K562 (cell line): ENCODE results near the gene MYL4. TPM values are rescaled to one million over a fixed set of nuclear protein-coding genes. Genes with fewer than 3 reads are reported as not detected.

ENCODE experiments used
- C11orf30 ChIP-seq: fragments of 450-650 bp; IDR thresholded peaks from 2 replicates; pipeline ENCODE4 v1.6.1; 2016; ENCODE audit warnings: low read depth, mild to moderate bottlenecking
- CREB3L1 ChIP-seq: fragments of 450-650 bp; IDR thresholded peaks from 2 replicates; pipeline ENCODE4 v1.6.1; 2014; ENCODE audit warnings: low read depth, mild to moderate bottlenecking, moderate library complexity, borderline replicate concordance
- DMBX1 ChIP-seq: fragments of 250-450 bp; sonication (Bioruptor Pico); IDR thresholded peaks from 2 replicates; pipeline ENCODE4 v1.8.0; 2022; ENCODE audit warnings: inconsistent platforms, mild to moderate bottlenecking, moderate library complexity, borderline replicate concordance
- ELF2 ChIP-seq: fragments of 250-450 bp; sonication (Bioruptor Pico); IDR thresholded peaks from 2 replicates; pipeline ENCODE4 v1.5.0; 2021; ENCODE audit warnings: mild to moderate bottlenecking
- MBD2 ChIP-seq: sonication (generic); IDR thresholded peaks from 2 replicates; pipeline ENCODE4 v1.6.1; 2016; ENCODE audit warnings: low read depth, borderline replicate concordance
- NCOR1 ChIP-seq: fragments of 450-650 bp; IDR thresholded peaks from 2 replicates; pipeline ENCODE4 v1.6.1; 2016; ENCODE audit warnings: mild to moderate bottlenecking, moderate library complexity
- PTRF ChIP-seq: fragments of 450-650 bp; IDR thresholded peaks from 2 replicates; pipeline ENCODE4 v1.6.1; 2016; ENCODE audit warnings: mild to moderate bottlenecking, missing genetic modification characterization, missing compliant biosample characterization
- RREB1 ChIP-seq: fragments of 250-450 bp; sonication (Bioruptor Pico); IDR thresholded peaks from 2 replicates; pipeline ENCODE4 v1.4.0; 2020
- SP1 ChIP-seq: sonication (generic); formaldehyde crosslinking; IDR thresholded peaks from 2 replicates; pipeline ENCODE4 v1.8.1; 2022; ENCODE audit warnings: mild to moderate bottlenecking, missing genetic modification reagents
- TOE1 ChIP-seq, 2 experiments: fragments of 450-650 bp in 1 of 2; sonication (generic) in 1 of 2; formaldehyde crosslinking in 1 of 2; IDR thresholded peaks; 2 replicates each; pipeline versions ENCODE4 v1.7.1 to v1.8.0; 2016 to 2022; ENCODE audit warnings: borderline replicate concordance in 2 of 2, mild to moderate bottlenecking in 2 of 2, antibody characterized with exemption in 1 of 2, inconsistent platforms in 1 of 2, low read depth in 1 of 2, missing genetic modification reagents in 1 of 2, moderate library complexity in 1 of 2
- XRCC3 ChIP-seq: fragments of 450-650 bp; IDR thresholded peaks from 2 replicates; pipeline ENCODE4 v1.6.1; 2017; ENCODE audit warnings: mild to moderate bottlenecking, moderate library complexity
- YY1 ChIP-seq, 3 experiments: IDR thresholded peaks; 2 replicates each; pipeline ENCODE4 v1.6.1; 2011; ENCODE audit warnings: low read length in 2 of 3, mild to moderate bottlenecking in 2 of 3, moderate library complexity in 2 of 3, borderline replicate concordance in 1 of 3, control low read depth in 1 of 3, low read depth in 1 of 3; ENCODE audit not compliant: insufficient read depth in 3 of 3, insufficient replicate concordance in 2 of 3, control insufficient read depth in 1 of 3, insufficient read length in 1 of 3; ENCODE audit errors: extremely low read depth in 1 of 3
- ZBTB26 ChIP-seq: fragments of 450-650 bp; formaldehyde crosslinking; IDR thresholded peaks from 2 replicates; pipeline ENCODE4 v1.4.0; 2022; ENCODE audit warnings: missing genetic modification characterization
- ZNF76 ChIP-seq: fragments of 250-450 bp; sonication (Bioruptor Pico); IDR thresholded peaks from 2 replicates; pipeline ENCODE4 v1.4.0; 2020; ENCODE audit warnings: mild to moderate bottlenecking, moderate library complexity, borderline replicate concordance
- polyA plus RNA-seq, 8 experiments: library from polyadenylated mRNA; depleted of rRNA in 4 of 8; stranded (reverse) in 5 of 8; unstranded in 3 of 8; fragments of >200 nt; fragmentation: Nextera tagmentation in 2 of 8; fragmentation: Illumina TruSeq in 1 of 8; extraction: Ambion mirVana in 2 of 8; extraction: Trizol in 1 of 8; gene quantifications; 2 replicates each; pipeline versions ENCODE4 v1.2.1 to v1.2.3, GENCODE V29; 2011 to 2014; ENCODE audit warnings: inconsistent platforms in 1 of 8, missing spikeins in 1 of 8
- total RNA-seq, 7 experiments: library from RNA; depleted of rRNA in 6 of 7; stranded (reverse); fragments of >200 nt in 6 of 7; fragmentation: Illumina TruSeq in 2 of 7; extraction: Trizol in 2 of 7; gene quantifications; 2 replicates each; pipeline versions ENCODE4 v1.2.1 to v1.2.3, GENCODE V29; 2011 to 2021; ENCODE audit warnings: low replicate concordance in 1 of 7
- TF ChIP-seq, protein P1 (sequence below): fragments of 250-450 bp; sonication (Bioruptor Pico); IDR thresholded peaks from 2 replicates; pipeline ENCODE4 v1.9.0; 2021; ENCODE audit warnings: mild to moderate bottlenecking
- TF ChIP-seq, protein P2 (sequence below): fragments of 450-650 bp; formaldehyde crosslinking; IDR thresholded peaks from 2 replicates; pipeline ENCODE4 v1.4.0; 2022; ENCODE audit warnings: missing genetic modification characterization

The MYL4 gene
- total and polyA plus RNA-seq, 9 of the 15 experiments (the other 6 are each of a cell fraction or from before 2014, with no cell fraction given) = 117 to 423 (median 221) TPM

- TF ChIP-seq ZBTB26 (CRISPR knock-in tag) (no peak), PTRF (tag) (no peak), XRCC3 (no peak), RREB1 (CRISPR knock-in tag) (no peak), ELF2 (CRISPR knock-in tag) (0 out of 2 replicates have a peak, but pooled peaks have one; percentile 48), C11orf30 (no peak), YY1 (IDR thresholded peaks at IDR 0.05; ENCODE audit: borderline replicate concordance in 1 of 3, control insufficient read depth in 1 of 3, extremely low read depth in 1 of 3, insufficient read depth in 3 of 3, insufficient read length in 1 of 3, insufficient replicate concordance in 2 of 3, low read depth in 1 of 3, low read length in 2 of 3) (peak in 1 of 3 experiments; percentile 32), TOE1 (IDR thresholded peaks at IDR 0.05; ENCODE audit: borderline replicate concordance) (no peak), TOE1 (CRISPR knock-in tag; IDR thresholded peaks at IDR 0.05; ENCODE audit: borderline replicate concordance, low read depth) (no peak), NCOR1 (peak; percentile 67), SP1 (CRISPR knock-in tag) (no peak), DMBX1 (CRISPR knock-in tag) (peak; percentile 81; the same call in 1 of the 2 replicates), ZNF76 (CRISPR knock-in tag) (no peak), CREB3L1 (no peak), MBD2 (no peak)
- TF ChIP-seq, protein P1, sequence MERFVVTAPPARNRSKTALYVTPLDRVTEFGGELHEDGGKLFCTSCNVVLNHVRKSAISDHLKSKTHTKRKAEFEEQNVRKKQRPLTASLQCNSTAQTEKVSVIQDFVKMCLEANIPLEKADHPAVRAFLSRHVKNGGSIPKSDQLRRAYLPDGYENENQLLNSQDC (CRISPR knock-in tag) = no peak
- TF ChIP-seq, protein P2, sequence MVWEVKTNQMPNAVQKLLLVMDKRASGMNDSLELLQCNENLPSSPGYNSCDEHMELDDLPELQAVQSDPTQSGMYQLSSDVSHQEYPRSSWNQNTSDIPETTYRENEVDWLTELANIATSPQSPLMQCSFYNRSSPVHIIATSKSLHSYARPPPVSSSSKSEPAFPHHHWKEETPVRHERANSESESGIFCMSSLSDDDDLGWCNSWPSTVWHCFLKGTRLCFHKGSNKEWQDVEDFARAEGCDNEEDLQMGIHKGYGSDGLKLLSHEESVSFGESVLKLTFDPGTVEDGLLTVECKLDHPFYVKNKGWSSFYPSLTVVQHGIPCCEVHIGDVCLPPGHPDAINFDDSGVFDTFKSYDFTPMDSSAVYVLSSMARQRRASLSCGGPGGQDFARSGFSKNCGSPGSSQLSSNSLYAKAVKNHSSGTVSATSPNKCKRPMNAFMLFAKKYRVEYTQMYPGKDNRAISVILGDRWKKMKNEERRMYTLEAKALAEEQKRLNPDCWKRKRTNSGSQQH (CRISPR knock-in tag) = no peak
These were observed 31.0 kb downstream of the MYL4 start (continued) for GRCh38 chr17:47239967-47240651.
